Spinal cord (tissue), 10 donors: ENCODE data around the gene STK40. TPM values are rescaled to one million over a fixed set of nuclear protein-coding genes. Genes with fewer than 3 reads are reported as not detected.

Experiments used
- DNase-seq, 6 donors: peaks; one replicate each; pipeline versions ENCODE4 v3.0.0 to v3.0.0-alpha.2; 2013 to 2015; ENCODE audit warnings: low spot score in 6 of 6, low read depth in 4 of 6
- H3K27ac ChIP-seq: one replicate; pipeline ENCODE4 v1.5.1; 2013; ENCODE audit warnings: low read depth, low read length, control low read depth
- H3K27me3 ChIP-seq: one replicate; pipeline ENCODE4 v1.6.1; 2013; ENCODE audit warnings: low read length; ENCODE audit not compliant: control insufficient read depth, insufficient read depth
- H3K36me3 ChIP-seq: one replicate; pipeline ENCODE4 v1.6.1; 2013; ENCODE audit warnings: low read length; ENCODE audit not compliant: control insufficient read depth, insufficient read depth
- H3K4me1 ChIP-seq: one replicate; pipeline ENCODE4 v1.6.1; 2013; ENCODE audit warnings: low read length; ENCODE audit not compliant: control insufficient read depth, insufficient read depth
- H3K4me3 ChIP-seq: one replicate; pipeline ENCODE4 v1.5.1; 2013; ENCODE audit warnings: low read depth, low read length, control low read depth
- H3K9me3 ChIP-seq: one replicate; pipeline ENCODE4 v1.6.1; 2013; ENCODE audit warnings: low read length; ENCODE audit not compliant: control insufficient read depth, insufficient read depth
- WGBS: methylation state at CpG from one replicate; pipeline ENCODE4 v1.1.5; 2013; ENCODE audit warnings: missing lambda C conversion rate; ENCODE audit not compliant: insufficient coverage; 5-methylcytosine and 5-hydroxymethylcytosine counted together
- polyA plus RNA-seq, 2 donors: library from polyadenylated mRNA; unstranded; fragments of 120-200 nt; gene quantifications; one replicate each; pipeline ENCODE4 v1.2.1, GENCODE V29; 2013; ENCODE audit not compliant: insufficient read length in 2 of 2
- total RNA-seq, 2 donors: library from RNA; depleted of rRNA in 1 of 2; stranded (reverse); fragments of 120-200 nt in 1 of 2; fragments of >200 nt in 1 of 2; gene quantifications; one replicate each; pipeline versions ENCODE4 v1.2.3 to v1.2.4, GENCODE V29; 2013 to 2014
- donor health status: healthy.

Gene STK40
- total and polyA plus RNA-seq, 4 donors: 11.2 to 37.5 (median 28.3) TPM

DNA sequence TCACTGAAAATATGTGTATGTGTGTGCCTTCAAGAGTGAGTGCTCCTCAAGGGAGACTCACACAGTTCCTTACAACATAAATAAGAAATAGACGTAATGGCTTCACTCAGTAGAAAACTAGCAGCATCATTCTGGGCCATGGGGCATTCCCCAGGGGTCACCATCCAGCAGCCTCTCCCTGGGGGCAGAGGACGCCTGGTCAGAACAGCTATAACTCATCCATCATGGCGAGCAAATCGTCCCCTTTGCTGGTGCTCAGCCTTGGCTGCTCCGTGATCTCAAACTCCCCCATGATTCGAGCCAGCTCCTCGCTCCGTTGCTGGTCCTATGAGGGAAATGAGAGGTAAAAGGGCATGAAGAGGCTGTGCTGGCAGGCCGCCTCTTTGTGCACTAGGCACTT is 32.2 kb upstream of the STK40 start:
- Histone ChIP-seq H3K4me1 (no peaks in the 10 kb centered on the region), H3K27me3 (no peaks in the 10 kb centered on the region), H3K4me3 (no peak overlapping the region), H3K27ac (no peak overlapping the region), H3K36me3 (peaks cover 29% of the 10 kb centered on the region), H3K9me3 (no peaks in the 10 kb centered on the region)
- DNase-seq: no peak
- WGBS: 93% methylated on average over 7 of the region's 9 CpGs

DNA sequence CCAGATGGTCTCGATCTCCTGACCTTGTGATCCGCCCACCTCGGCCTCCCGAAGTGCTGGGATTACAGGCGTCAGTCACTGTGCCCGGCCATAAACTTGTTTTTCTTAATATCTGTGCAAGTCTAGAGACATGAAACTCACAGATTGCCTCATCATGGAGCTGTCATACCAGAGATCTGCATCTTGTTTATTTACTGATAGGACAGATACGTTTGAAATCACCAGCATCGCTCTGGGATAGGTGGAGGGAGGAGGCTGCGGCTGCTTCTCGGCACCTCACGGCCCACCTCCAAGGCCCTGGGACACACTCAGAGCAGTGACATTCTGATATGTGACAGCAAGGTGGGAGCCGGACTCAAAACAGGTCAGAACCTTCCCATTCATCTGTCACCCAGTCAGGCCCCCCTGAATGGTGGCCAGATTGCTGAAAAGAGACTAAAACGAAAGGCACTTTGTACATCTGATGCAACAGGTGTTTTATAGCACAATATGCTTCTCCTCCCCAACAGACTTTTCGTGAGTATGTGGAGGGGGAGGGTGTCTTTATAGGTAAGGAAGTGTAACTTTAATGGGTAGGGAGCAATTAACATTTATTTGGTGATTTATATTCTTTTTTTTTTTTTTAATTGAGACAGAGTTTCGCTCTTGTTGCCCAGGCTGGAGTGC is 30.1 kb upstream of the STK40 start:
- Histone ChIP-seq H3K4me3 (no peak overlapping the region), H3K36me3 (peaks cover 22% of the 10 kb centered on the region), H3K27me3 (no peaks in the 10 kb centered on the region), H3K4me1 (no peaks in the 10 kb centered on the region), H3K9me3 (no peaks in the 10 kb centered on the region), H3K27ac (no peak overlapping the region)
- WGBS: 92% methylated on average over 9 of the region's 15 CpGs
- DNase-seq: no peak

DNA sequence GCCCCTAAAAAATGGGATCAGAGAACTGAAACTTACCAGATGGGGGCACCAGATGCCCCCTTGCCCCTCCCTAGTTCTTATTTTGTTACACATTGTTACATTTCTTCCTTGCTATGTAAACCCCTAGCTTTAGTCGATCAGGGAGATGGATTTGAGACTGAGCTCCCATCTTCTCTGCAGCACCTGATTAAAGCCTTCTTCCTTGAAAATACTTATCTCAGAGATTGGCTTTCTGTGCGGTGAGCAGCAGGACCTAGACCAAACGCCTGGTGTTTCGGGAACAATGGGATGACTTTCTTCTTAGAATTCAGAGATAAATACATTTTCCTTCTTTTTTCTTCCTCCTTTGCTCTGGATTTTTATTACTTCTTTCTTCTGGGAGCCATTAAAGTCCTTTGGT is 28.7 kb upstream of the STK40 start:
- H3K4me1 ChIP-seq: no peaks in the 10 kb centered on the region
- no peak overlapping the region for H3K4me3 ChIP-seq
- H3K9me3 ChIP-seq: no peaks in the 10 kb centered on the region
- H3K27me3 ChIP-seq: no peaks in the 10 kb centered on the region
- DNase-seq: no peak
- WGBS: 100% methylated on average over 1 of the region's 4 CpGs
- no peak overlapping the region for H3K27ac ChIP-seq
- H3K36me3 ChIP-seq: peaks cover 17% of the 10 kb centered on the region

DNA sequence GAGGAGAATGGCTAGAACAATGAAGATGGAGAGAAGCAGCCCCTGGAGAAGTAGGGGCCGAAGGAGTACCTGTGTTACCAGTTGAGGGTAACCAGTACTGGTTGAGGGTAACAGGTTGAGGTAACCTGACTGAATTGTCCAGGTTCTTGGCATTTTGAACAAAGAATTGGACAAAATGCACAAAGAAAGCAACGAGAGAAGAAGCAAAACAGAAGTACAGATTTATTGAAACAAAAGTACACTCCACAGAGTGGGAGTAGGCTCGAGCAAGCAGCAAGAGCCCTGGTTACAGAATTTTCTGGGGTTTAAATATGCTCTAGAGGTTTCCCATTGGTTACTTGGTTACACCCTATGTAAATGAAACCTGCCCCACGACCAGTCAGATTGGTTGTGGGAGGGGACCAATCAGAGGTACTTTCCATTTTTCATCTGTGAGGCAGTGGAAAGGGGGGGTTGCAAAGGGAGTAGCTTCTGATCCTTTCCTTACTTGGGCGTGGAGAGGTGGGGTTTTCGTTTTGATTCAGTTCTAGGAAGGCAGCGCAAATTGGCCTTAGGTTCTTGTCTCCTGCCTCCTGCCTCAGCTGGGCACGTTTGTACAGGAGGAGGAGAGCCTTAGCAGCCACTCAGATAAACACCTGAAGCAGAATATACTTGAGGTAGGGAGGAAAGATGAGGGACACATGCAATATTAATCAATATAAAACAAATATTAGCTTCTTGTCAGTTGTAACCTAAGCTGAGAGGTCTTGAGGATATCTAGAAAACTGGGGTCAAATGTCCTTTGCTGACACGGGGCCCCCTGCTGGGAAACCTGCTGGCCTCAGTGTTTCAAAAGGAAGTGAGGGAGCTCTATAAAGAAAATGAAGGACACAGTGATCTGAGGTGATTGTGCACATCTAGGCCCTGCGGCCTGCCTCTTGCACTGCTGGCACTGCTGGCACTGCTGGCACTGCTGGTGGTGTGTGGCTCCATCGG is 26.2 kb upstream of the STK40 start:
- no peaks in the 10 kb centered on the region for H3K27me3 ChIP-seq
- no peaks in the 10 kb centered on the region for H3K4me1 ChIP-seq
- no peaks in the 10 kb centered on the region for H3K9me3 ChIP-seq
- H3K27ac ChIP-seq: no peak overlapping the region
- H3K36me3 ChIP-seq: peaks cover 7% of the 10 kb centered on the region
- 60% methylated on average over 8 of the region's 11 CpGs for whole genome bisulfite sequencing
- no peak overlapping the region for H3K4me3 ChIP-seq
- DNase-seq: no peak

DNA sequence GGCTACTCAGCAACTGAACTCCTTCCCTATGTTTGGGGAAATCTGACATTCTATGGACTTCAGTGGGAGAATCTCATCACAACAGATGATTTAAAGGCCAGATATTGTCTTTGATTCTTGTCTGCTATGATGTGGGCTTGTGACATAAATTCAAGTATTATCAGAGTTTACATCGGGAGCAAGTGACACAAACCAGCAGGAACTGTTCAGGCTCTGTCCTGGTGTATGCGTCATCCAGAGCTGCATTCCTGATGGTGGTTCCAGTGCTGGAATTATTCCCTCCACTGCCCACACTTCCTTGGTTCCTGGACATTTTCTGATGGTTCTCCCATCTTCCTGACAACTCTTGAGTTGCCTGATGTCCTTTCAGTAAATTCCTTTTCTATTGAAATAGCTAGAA is 22.8 kb upstream of the STK40 start:
- no peaks in the 10 kb centered on the region for H3K9me3 ChIP-seq
- 92% methylated on average over 2 of the region's 2 CpGs for WGBS
- no peak overlapping the region for H3K4me3 ChIP-seq
- DNase-seq: no peak
- no peaks in the 10 kb centered on the region for H3K27me3 ChIP-seq
- no peak overlapping the region for H3K27ac ChIP-seq
- H3K36me3 ChIP-seq: no peaks in the 10 kb centered on the region
- no peaks in the 10 kb centered on the region for H3K4me1 ChIP-seq

DNA sequence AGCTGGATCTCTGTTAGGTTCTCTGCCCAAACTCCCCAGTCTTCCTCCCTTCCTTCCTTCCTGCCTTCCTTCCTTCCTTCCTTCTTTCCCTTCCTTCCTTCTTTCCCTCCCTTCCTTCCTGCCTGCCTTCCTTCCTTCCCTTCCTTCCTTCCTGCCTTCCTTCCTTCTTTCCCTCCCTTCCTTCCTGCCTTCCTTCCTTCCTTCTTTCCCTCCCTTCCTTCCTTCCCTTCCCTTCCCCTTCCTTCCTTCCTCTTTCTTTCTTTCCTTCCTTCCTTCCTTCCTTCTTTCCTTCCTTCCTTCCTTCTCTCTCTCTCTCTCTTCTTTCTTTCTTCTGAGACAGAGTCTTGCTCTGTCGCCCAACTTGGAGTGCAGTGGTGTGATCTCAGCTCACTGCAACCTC is 20.7 kb upstream of the STK40 start:
- Histone ChIP-seq H3K4me1 (peaks cover 4% of the 10 kb centered on the region), H3K27me3 (no peaks in the 10 kb centered on the region), H3K27ac (no peak overlapping the region), H3K36me3 (no peaks in the 10 kb centered on the region), H3K4me3 (no peak overlapping the region), H3K9me3 (no peaks in the 10 kb centered on the region)
- WGBS: 60% methylated on average over 1 of the region's 1 CpG
- DNase-seq: no peak

DNA sequence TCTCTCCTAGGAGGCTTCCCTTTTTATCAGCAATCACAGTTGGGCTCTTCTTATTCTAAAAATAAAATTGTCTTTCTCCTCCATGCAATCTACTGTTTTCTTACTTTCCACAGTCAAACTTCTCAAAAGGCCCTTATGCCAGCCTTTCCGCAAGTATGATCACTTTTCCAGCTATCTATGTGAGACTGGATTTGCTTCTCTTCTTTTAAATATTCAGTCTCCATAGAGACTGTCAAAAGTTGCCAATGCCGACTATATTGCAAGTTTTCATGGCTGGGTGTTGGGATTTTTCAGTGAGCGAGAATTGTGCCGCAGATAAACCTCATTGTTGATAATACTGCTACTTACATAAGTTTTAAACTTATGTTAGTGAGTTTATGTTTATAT is 16.8 kb upstream of the STK40 start:
- Histone ChIP-seq H3K36me3 (no peaks in the 10 kb centered on the region), H3K9me3 (no peaks in the 10 kb centered on the region), H3K4me1 (peaks cover 12% of the 10 kb centered on the region), H3K27ac (no peak overlapping the region), H3K4me3 (no peak overlapping the region), H3K27me3 (no peaks in the 10 kb centered on the region)
- peak in 1 of 6 donors; percentile 72 for DNase-seq
- no CpG with 5 or more reads among the region's 4 CpGs for WGBS

DNA sequence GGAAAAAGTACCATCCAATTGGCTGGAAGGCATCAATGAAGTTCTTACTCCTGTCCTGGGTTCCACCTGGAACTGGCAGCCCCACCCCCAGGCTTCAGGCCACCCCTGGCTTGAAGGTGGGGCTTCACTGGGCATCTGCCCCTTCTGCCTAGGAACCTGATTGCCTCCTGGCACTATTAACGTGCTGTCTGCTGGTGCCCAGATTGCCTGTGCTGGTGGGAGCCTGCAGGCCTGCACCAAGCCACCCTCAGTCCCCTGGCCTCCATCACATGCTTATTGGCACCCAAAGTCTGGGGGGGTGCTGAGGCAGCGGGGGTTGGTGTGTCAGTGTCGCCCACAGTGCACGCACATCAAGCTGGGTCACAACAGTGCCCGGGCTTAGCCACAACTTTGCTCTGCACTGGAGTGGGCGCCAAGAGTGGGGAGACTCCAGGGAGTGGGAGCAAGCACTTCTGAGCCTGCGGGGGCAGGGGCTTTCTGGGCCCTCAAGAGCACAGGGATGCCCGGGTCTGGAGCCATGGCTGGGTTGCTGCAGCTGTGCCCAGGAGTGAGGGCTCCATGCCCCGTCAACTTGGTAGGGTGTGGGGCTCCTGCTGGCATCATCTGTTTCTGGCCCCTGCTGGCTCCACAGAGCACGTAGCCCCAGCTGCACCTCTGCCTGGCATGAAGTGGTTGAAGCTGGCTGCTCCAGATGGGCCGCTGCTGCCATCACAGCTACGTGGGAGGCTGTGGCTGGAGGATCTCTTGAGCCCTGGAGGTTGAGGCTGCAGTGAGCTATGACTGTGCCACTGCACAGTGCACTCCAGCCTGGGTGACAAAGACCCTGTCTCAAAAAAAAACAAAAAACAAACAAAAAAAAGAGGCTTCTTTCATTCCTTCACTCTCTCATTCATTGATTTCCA is 16.1 kb upstream of the STK40 start:
- no peaks in the 10 kb centered on the region for H3K36me3 ChIP-seq
- no peaks in the 10 kb centered on the region for H3K27me3 ChIP-seq
- H3K4me3 ChIP-seq: no peak overlapping the region
- H3K9me3 ChIP-seq: no peaks in the 10 kb centered on the region
- peaks cover 17% of the 10 kb centered on the region for H3K4me1 ChIP-seq
- 87% methylated on average over 12 of the region's 12 CpGs for WGBS
- DNase-seq: no peak
- no peak overlapping the region for H3K27ac ChIP-seq

DNA sequence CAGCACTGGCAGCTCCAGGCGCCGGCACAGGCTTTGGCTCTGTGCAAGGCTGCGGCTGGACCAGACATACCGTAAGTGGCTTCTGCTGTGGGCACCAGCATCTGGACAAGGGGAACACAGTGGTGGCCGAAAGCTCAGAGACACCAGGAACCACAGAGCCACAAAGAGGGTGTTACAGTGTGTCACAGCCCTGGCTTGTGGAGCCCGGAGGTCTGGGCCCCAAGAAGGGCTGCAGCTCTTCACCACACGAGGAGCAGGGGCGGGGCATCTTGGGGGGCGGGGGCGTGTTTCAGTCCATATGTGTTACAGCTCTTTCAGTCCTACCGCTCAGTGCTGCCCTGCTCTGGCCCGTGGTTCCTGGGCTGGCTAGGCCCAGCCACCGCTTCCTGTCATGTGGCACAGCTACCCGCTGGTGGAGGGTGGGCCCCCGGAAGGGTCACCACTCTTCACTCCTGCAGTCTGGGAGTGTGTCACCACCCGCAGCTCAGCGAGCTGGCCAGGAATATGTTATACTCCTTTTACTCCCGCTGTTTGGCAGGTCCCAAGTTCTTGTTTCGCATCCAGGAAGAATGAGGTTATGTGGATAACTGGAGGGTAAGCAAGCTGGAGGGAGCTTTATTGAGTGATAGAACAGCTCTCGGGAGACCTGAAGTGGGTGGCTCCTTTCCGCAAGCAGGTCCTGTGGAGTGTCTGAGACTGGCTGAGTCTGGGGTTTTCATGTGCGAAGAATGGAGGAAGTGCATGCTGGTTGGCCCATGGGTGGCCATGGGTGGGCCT is 15.3 kb upstream of the STK40 start:
- WGBS: 78% methylated on average over 21 of the region's 22 CpGs
- Histone ChIP-seq H3K4me3 (no peak overlapping the region), H3K4me1 (peaks cover 23% of the 10 kb centered on the region), H3K9me3 (no peaks in the 10 kb centered on the region), H3K27me3 (no peaks in the 10 kb centered on the region), H3K27ac (no peak overlapping the region), H3K36me3 (no peaks in the 10 kb centered on the region)
- DNase-seq: no peak
